Measurements from ENCODE around the gene IGSF10. TPM values are rescaled to one million over a fixed set of nuclear protein-coding genes. Genes with fewer than 3 reads are reported as not detected.
A peak's percentile ranks its signal among the peaks of the same experiment; 100 is the strongest.

IGSF10 gene
- total RNA-seq, 1 donor from 2014 or later: not detected

DNA sequence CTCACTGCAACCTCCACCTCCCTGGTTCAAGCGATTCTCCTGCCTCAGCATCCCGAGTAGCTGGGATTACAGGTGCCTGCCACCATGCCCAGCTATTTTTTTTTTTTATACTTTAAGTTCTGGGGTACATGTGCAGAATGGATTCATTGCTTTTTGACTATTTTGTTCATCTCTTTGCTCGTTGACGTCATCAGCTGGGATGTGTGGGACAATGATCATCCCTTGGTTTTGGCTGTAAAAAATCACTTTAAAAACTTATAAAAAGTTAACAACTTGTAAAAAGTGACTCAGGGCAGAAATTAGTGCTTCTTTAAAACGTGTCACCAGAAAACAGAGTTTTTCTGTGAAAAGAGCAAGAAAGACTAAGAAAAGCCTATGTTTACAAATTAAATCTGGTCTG is 37.8 kb downstream of the IGSF10 start:
- Mint-ChIP-seq H3K4me3 (no peak overlapping the region), H3K27me3 (no peaks in the 10 kb centered on the region), H3K9me3 (no peaks in the 10 kb centered on the region), H3K36me3 (ENCODE audit: low read depth) (no peaks in the 10 kb centered on the region), H3K4me1 (peaks cover 15% of the 10 kb centered on the region), H3K27ac (no peak overlapping the region)
- no peak for TF ChIP-seq CTCF (IDR thresholded peaks at IDR 0.05)
- CTCF ChIA-PET: interaction anchor here (0.7 kb wide), 1 partner anchor 26 kb away, joined by 3 read pairs; no protein-coding TSS in a partner anchor
- ATAC-seq (ENCODE audit: low read depth): no peak
- DNase-seq: no peak
- POLR2A ChIA-PET: interaction anchor here (0.7 kb wide), 1 partner anchor 55 kb away, joined by 4 read pairs; no protein-coding TSS in a partner anchor
- intact Hi-C loops (cut with micrococcal nuclease): no loop called here

DNA sequence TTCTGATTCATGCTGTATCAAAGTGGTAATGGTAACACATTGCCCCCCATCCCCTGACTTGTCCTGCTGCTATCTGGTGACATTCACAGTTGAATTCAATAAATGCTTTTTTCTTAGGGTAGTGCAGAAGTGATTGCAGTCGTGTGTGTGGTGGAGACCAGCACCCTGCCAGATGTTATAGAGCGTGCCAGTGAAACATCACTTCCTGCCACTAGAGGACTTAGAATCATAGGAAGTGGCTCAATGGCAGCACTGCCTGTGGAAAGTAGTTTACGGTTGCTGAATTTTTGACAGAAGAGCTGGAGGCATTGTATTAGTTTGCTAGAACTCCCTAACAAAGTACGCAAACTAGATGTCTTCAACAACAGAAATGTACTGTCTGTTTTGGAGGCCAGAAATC is 38.9 kb downstream of the IGSF10 start:
- CTCF ChIA-PET: interaction anchor here (1.2 kb wide), 1 partner anchor 14 kb away, joined by 4 read pairs; no protein-coding TSS in a partner anchor
- Mint-ChIP-seq H3K27me3 (no peaks in the 10 kb centered on the region), H3K9me3 (no peaks in the 10 kb centered on the region), H3K27ac (no peak overlapping the region), H3K4me3 (no peak overlapping the region), H3K4me1 (peaks cover 15% of the 10 kb centered on the region), H3K36me3 (ENCODE audit: low read depth) (no peaks in the 10 kb centered on the region)
- TF ChIP-seq CTCF (IDR thresholded peaks at IDR 0.05): no peak
- peak; percentile 58 for ATAC-seq (ENCODE audit: low read depth)
- no peak for DNase-seq
- POLR2A ChIA-PET: no interaction called here
- intact Hi-C loops (cut with micrococcal nuclease): no loop called here

- no peaks in the 10 kb centered on the region for H3K27me3 Mint-ChIP-seq
- no peaks in the 10 kb centered on the region for H3K36me3 Mint-ChIP-seq (ENCODE audit: low read depth)
- intact Hi-C loops (cut with micrococcal nuclease): no loop called here
- H3K9me3 Mint-ChIP-seq: no peaks in the 10 kb centered on the region
- H3K4me1 Mint-ChIP-seq: peaks cover 4% of the 10 kb centered on the region
- POLR2A ChIA-PET: no interaction called here
- DNase-seq (no peak), ATAC-seq (ENCODE audit: low read depth) (no peak)
- H3K27ac Mint-ChIP-seq: peak overlapping the region; percentile 39
- CTCF ChIA-PET: no interaction called here
- TF ChIP-seq CTCF (IDR thresholded peaks at IDR 0.05): no peak
- no peak overlapping the region for H3K4me3 Mint-ChIP-seq
Measured at GRCh38 chr3:151419806-151420205, 41.1 kb downstream of the IGSF10 start.

- CTCF ChIA-PET: no interaction called here
- H3K27me3 Mint-ChIP-seq: no peaks in the 10 kb centered on the region
- H3K36me3 Mint-ChIP-seq (ENCODE audit: low read depth): peaks cover 2% of the 10 kb centered on the region
- DNase-seq (no peak), ATAC-seq (ENCODE audit: low read depth) (no peak)
- H3K4me3 Mint-ChIP-seq: no peak overlapping the region
- H3K9me3 Mint-ChIP-seq: peaks cover 3% of the 10 kb centered on the region
- H3K27ac Mint-ChIP-seq: no peak overlapping the region
- intact Hi-C loops (cut with micrococcal nuclease): no loop called here
- peaks cover 10% of the 10 kb centered on the region for H3K4me1 Mint-ChIP-seq
- POLR2A ChIA-PET: no interaction called here
- no peak for TF ChIP-seq CTCF (IDR thresholded peaks at IDR 0.05)
Measured at GRCh38 chr3:151415289-151415688, 45.6 kb downstream of the IGSF10 start.

- ChIA-PET POLR2A (interaction anchor here (0.8 kb wide), 1 partner anchor 34 kb away, joined by 3 read pairs; no protein-coding TSS in a partner anchor), CTCF (interaction anchor here (1.2 kb wide), 1 partner anchor 34 kb away, joined by 6 read pairs; no protein-coding TSS in a partner anchor)
- Mint-ChIP-seq H3K27ac (no peak overlapping the region), H3K27me3 (no peaks in the 10 kb centered on the region), H3K4me1 (peaks cover 10% of the 10 kb centered on the region), H3K9me3 (peaks cover 3% of the 10 kb centered on the region), H3K36me3 (ENCODE audit: low read depth) (peaks cover 2% of the 10 kb centered on the region), H3K4me3 (no peak overlapping the region)
- no peak for TF ChIP-seq CTCF (IDR thresholded peaks at IDR 0.05)
- ATAC-seq (ENCODE audit: low read depth) (no peak), DNase-seq (no peak)
- intact Hi-C loops (cut with micrococcal nuclease): loop anchor here (1.0 kb wide), 1 partner anchor 34 kb away; no protein-coding TSS in a partner anchor
Measured at GRCh38 chr3:151412989-151413388, 47.9 kb downstream of the IGSF10 start.

Other genes with a start within 250 kb of the IGSF10 start
- 0.88 and 1.5 TPM in 2 replicates for gene P2RY14, start 182.5 kb downstream of the IGSF10 start, total RNA-seq
- gene GPR87, start 144.2 kb downstream of the IGSF10 start, total RNA-seq: not detected in 2 replicates
- gene P2RY13, start 131.5 kb downstream of the IGSF10 start, total RNA-seq: 0.33 and 0.34 TPM in 2 replicates
- gene P2RY12, start 76.3 kb downstream of the IGSF10 start, total RNA-seq: 0.58 and 0.64 TPM in 2 replicates